PC-3 (cell line): ENCODE measurements around the gene DHRS2. TPM values are rescaled to one million over a fixed set of nuclear protein-coding genes. Genes with fewer than 3 reads are reported as not detected.

Experiments used
- ATAC-seq: fragments of 200-7000 bp; cut with Tn5 transposase; 2 replicates; pipeline ENCODE4 v1.9.1; 2020; ENCODE audit warnings: mild to moderate bottlenecking, moderate library complexity
- BruUV-seq: library from RNA; stranded (reverse); fragments of 400-500 nt; replicated peaks from 2 replicates; lab custom pipeline; 2021; lab: Mats Ljungman, UMichigan
- CTCF ChIA-PET: fragments of 300-600 bp; sonication (Branson Sonifier 250); formaldehyde crosslinking; loops from one replicate; lab custom pipeline; 2022; ENCODE audit warnings: antibody characterized with exemption; lab: Charles Lee
- POLR2A ChIA-PET: fragments of 300-600 bp; sonication (Branson Sonifier 250); formaldehyde crosslinking; loops from one replicate; lab custom pipeline; 2022; ENCODE audit warnings: antibody characterized with exemption; ENCODE audit not compliant: unreplicated experiment; lab: Charles Lee
- DNase-seq: peaks from one replicate; pipeline ENCODE4 v3.0.0-alpha.2; 2015
- H2AFZ ChIP-seq: fragments of 300-600 bp; sonication (generic); 2 replicates; pipeline ENCODE4 v1.6.0; 2016; ENCODE audit warnings: antibody characterized with exemption, low read length
- H3F3A ChIP-seq: fragments of 300-600 bp; sonication (generic); one replicate; pipeline ENCODE4 v1.6.0; 2017; ENCODE audit warnings: antibody characterized with exemption, low read length, control low read depth, mild to moderate bottlenecking; ENCODE audit not compliant: unreplicated experiment
- H3K27ac ChIP-seq: fragments of 300-600 bp; sonication (generic); 2 replicates; pipeline ENCODE4 v1.5.1; 2016; ENCODE audit warnings: mild to moderate bottlenecking, low read length
- H3K27me3 ChIP-seq: fragments of 300-600 bp; sonication (generic); 2 replicates; pipeline ENCODE4 v1.6.1; 2016; ENCODE audit warnings: low read length, mixed read lengths
- H3K36me3 ChIP-seq: fragments of 300-600 bp; sonication (generic); 2 replicates; pipeline ENCODE4 v1.6.1; 2016; ENCODE audit warnings: low read depth, mixed run types, low read length, mixed read lengths
- H3K4me1 ChIP-seq: fragments of 300-600 bp; sonication (generic); 2 replicates; pipeline ENCODE4 v1.5.1; 2016; ENCODE audit warnings: low read length; ENCODE audit not compliant: insufficient read depth
- H3K4me2 ChIP-seq: fragments of 300-600 bp; sonication (generic); 2 replicates; pipeline ENCODE4 v1.6.0; 2016; ENCODE audit warnings: low read length
- H3K4me3 ChIP-seq: fragments of 300-600 bp; sonication (generic); 2 replicates; pipeline ENCODE4 v1.5.1; 2016; ENCODE audit warnings: mild to moderate bottlenecking, low read length, mixed read lengths
- H3K79me2 ChIP-seq: fragments of 300-600 bp; sonication (generic); 2 replicates; pipeline ENCODE4 v1.6.1; 2017; ENCODE audit warnings: low read length, mixed read lengths
- H3K9ac ChIP-seq: fragments of 300-600 bp; sonication (generic); 2 replicates; pipeline ENCODE4 v1.6.0; 2016; ENCODE audit warnings: mild to moderate bottlenecking, low read length
- H3K9me2 ChIP-seq: fragments of 300-600 bp; sonication (generic); replicated peaks from 2 replicates; pipeline ENCODE4 v1.6.1; 2016; ENCODE audit warnings: mixed run types, low read length, mixed read lengths
- H3K9me3 ChIP-seq: fragments of 300-600 bp; sonication (generic); 2 replicates; pipeline ENCODE4 v1.6.1; 2016; ENCODE audit warnings: low read length, mixed read lengths
- H4K20me1 ChIP-seq: fragments of 300-600 bp; sonication (generic); 2 replicates; pipeline ENCODE4 v1.6.1; 2016; ENCODE audit warnings: low read length, mixed read lengths
- EZH2 ChIP-seq: fragments of 300-600 bp; sonication (generic); IDR thresholded peaks from one replicate; pipeline ENCODE4 v1.6.1; 2017; ENCODE audit warnings: antibody characterized with exemption, mild to moderate bottlenecking, low read length; ENCODE audit not compliant: unreplicated experiment
- EZH2phosphoT487 ChIP-seq: fragments of 300-600 bp; sonication (generic); IDR thresholded peaks from 2 replicates; pipeline ENCODE4 v1.6.1; 2018; ENCODE audit warnings: mild to moderate bottlenecking, antibody characterized with exemption, low read length, borderline replicate concordance
- intact Hi-C: fragments of 100-400 bp; cut with micrococcal nuclease; formaldehyde crosslinking; loops from 2 replicates; pipeline ENCODE4 v1.9.0; 2023
- total RNA-seq: library from RNA; depleted of rRNA; stranded (reverse); fragments of >200 nt; gene quantifications from 2 replicates; pipeline ENCODE4 v1.2.3, GENCODE V29; 2014
- TF ChIP-seq, protein P1 (sequence below): fragments of 300-600 bp; sonication (generic); conservative IDR thresholded peaks from 2 replicates; pipeline ENCODE4 v1.5.1; 2017; ENCODE audit warnings: antibody characterized with exemption, low read depth, mild to moderate bottlenecking, low read length

The DHRS2 gene
- total RNA-seq, 1 experiment from 2014 or later: 40.9 TPM

DNA sequence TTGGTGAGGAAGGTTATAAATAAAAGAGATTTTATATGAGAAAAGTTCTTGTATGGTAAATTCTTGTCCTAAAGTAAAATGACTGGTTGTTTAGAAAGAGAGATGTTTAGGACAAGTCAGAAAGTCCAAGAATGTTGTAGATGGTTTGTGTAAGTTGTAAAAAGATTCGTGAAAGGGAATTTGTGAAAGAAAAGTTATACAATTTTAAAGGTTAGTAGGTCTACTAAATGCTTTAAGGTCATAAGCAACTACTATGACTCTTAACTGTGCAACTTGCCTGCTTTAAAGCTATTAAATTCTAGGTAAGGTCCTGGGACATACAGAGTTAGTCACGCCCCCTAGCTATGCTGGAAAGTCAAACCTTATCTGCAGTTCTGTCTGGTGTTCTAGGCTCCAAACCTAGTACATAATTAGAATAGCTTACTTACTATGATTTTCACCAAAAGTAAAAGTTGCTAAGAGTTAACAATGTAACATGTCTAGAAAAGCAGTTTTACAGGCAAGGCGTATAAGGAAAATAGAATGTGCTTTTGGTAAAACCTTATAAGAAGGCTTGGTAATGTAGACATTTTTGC, 11.2 kb upstream of the DHRS2 start:
- no peaks in the 10 kb centered on the region for H3K79me2 ChIP-seq
- H3K4me3 ChIP-seq: no peak overlapping the region
- no peak overlapping the region for H2AFZ ChIP-seq
- ChIA-PET CTCF (no interaction called here), POLR2A (no interaction called here)
- no peaks in the 10 kb centered on the region for H4K20me1 ChIP-seq
- no peaks in the 10 kb centered on the region for H3K36me3 ChIP-seq
- ATAC-seq (no peak), DNase-seq (no peak)
- no peaks in the 10 kb centered on the region; the same call in 1 of the 2 replicates for H3K27me3 ChIP-seq
- no peaks in the 10 kb centered on the region for H3K4me1 ChIP-seq
- intact Hi-C loops: no loop called here
- no TSS peak for BruUV-seq
- H3F3A ChIP-seq: no peaks in the 10 kb centered on the region
- H3K9me2 ChIP-seq: no peaks in the 10 kb centered on the region
- H3K4me2 ChIP-seq: no peak overlapping the region
- H3K9ac ChIP-seq: no peak overlapping the region
- peaks cover 15% of the 10 kb centered on the region for H3K9me3 ChIP-seq
- no peak overlapping the region for H3K27ac ChIP-seq
- no peak for TF ChIP-seq EZH2phosphoT487
- TF ChIP-seq, protein P1, sequence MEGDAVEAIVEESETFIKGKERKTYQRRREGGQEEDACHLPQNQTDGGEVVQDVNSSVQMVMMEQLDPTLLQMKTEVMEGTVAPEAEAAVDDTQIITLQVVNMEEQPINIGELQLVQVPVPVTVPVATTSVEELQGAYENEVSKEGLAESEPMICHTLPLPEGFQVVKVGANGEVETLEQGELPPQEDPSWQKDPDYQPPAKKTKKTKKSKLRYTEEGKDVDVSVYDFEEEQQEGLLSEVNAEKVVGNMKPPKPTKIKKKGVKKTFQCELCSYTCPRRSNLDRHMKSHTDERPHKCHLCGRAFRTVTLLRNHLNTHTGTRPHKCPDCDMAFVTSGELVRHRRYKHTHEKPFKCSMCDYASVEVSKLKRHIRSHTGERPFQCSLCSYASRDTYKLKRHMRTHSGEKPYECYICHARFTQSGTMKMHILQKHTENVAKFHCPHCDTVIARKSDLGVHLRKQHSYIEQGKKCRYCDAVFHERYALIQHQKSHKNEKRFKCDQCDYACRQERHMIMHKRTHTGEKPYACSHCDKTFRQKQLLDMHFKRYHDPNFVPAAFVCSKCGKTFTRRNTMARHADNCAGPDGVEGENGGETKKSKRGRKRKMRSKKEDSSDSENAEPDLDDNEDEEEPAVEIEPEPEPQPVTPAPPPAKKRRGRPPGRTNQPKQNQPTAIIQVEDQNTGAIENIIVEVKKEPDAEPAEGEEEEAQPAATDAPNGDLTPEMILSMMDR: no peak; the same call in 1 of the 2 replicates
- TF ChIP-seq EZH2: no peak

DNA sequence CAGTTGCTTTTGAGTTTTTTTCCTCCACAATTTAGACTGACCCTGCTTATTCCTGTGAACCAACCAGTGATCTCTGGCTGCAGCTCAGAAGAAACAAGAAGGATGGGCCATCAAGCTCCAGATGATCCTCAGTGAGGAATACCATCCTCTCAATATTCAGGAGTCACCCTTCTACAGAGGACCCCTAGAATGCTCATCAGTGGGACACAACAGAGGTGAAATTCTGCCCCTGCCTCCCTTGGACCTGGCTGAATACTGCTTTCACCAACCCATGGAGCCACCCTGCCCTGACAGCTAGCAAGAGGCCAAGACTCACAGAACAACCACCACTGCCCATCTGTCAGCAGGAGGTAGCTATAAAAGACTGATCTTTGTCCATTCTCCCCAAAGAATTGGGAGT, 9.2 kb upstream of the DHRS2 start:
- H3K4me1 ChIP-seq: no peaks in the 10 kb centered on the region
- H3K27ac ChIP-seq: no peak overlapping the region
- no peak overlapping the region for H3K4me2 ChIP-seq
- intact Hi-C loops: no loop called here
- CTCF ChIA-PET: no interaction called here
- no peaks in the 10 kb centered on the region for H3K27me3 ChIP-seq
- no peak overlapping the region for H2AFZ ChIP-seq
- H3K9ac ChIP-seq: no peak overlapping the region
- no peaks in the 10 kb centered on the region for H3K79me2 ChIP-seq
- H3K9me2 ChIP-seq: no peaks in the 10 kb centered on the region
- POLR2A ChIA-PET: no interaction called here
- no peak for ATAC-seq
- H3K9me3 ChIP-seq: peaks cover 15% of the 10 kb centered on the region
- TF ChIP-seq EZH2phosphoT487 (no peak), EZH2 (no peak)
- TF ChIP-seq, protein P1: no peak
- no peaks in the 10 kb centered on the region for H3F3A ChIP-seq
- H4K20me1 ChIP-seq: no peaks in the 10 kb centered on the region
- BruUV-seq: no TSS peak
- H3K36me3 ChIP-seq: no peaks in the 10 kb centered on the region; the same call in 1 of the 2 replicates
- no peak overlapping the region for H3K4me3 ChIP-seq
- no peak for DNase-seq

DNA sequence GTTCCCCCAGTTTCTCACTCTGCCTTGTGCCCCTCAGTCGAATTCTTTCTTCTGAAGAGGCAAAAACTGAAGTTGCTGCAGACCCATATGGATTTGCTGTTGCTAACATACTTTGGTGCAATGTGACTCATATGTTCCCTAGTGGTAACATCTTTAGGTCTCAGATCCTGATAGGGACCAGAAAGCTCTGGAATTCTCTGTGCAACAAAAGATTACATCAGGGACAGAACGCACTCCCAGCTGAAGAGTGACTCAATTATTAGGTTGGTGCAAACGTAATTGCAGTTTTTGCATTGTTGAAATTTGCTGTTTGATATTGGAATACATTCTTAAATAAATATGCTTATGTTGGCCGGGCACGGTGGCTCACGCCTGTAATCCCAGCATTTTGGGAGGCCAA, 8.2 kb upstream of the DHRS2 start:
- ATAC-seq (no peak), DNase-seq (no peak)
- no peaks in the 10 kb centered on the region; the same call in 1 of the 2 replicates for H3K36me3 ChIP-seq
- BruUV-seq: no TSS peak
- no peak overlapping the region for H3K4me2 ChIP-seq
- POLR2A ChIA-PET: no interaction called here
- CTCF ChIA-PET: no interaction called here
- H3K27ac ChIP-seq: no peak overlapping the region
- no peaks in the 10 kb centered on the region for H4K20me1 ChIP-seq
- H3K9me3 ChIP-seq: peaks cover 15% of the 10 kb centered on the region
- no peak overlapping the region for H3K4me3 ChIP-seq
- TF ChIP-seq EZH2phosphoT487: no peak
- no peak for TF ChIP-seq EZH2
- TF ChIP-seq, protein P1: no peak
- no peaks in the 10 kb centered on the region for H3K27me3 ChIP-seq
- H3F3A ChIP-seq: no peaks in the 10 kb centered on the region
- no peaks in the 10 kb centered on the region for H3K79me2 ChIP-seq
- no peak overlapping the region for H3K9ac ChIP-seq
- no peak overlapping the region for H2AFZ ChIP-seq
- no peaks in the 10 kb centered on the region for H3K4me1 ChIP-seq
- intact Hi-C loops: no loop called here
- H3K9me2 ChIP-seq: no peaks in the 10 kb centered on the region
